GM19468 (cell line): ENCODE data around the gene SLC5A2.
"Not testable (repeated sequence)": the region's sequence is repeated elsewhere in the genome, so short reads cannot be mapped to it uniquely, and the experiment has no call there.

ENCODE experiments used
- ATAC-seq: cut with Tn5 transposase; IDR thresholded peaks from one replicate; pipeline ENCODE4 v1.9.1; 2021; ENCODE audit warnings: mild to moderate bottlenecking, moderate library complexity, moderate number of reproducible peaks; ENCODE audit not compliant: unreplicated experiment; ENCODE audit errors: extremely low read depth

Gene SLC5A2

DNA sequence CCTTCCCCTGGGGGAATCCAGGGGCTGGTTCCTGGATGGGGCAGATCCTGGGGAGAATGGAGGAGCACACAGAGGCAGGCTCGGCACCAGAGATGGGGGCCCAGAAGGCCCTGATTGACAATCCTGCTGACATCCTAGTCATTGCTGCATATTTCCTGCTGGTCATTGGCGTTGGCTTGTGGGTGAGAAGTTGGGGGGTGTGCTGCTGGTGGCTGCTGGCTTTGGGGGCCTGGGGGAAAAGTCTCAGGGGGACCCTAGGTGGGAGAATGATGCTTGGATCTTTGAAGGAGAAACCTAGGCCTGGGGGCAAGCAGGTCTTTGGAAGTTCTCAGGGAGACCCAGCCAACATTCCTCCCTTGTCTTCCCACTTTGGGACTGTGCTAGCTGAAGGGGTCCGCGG is at the start of gene SLC5A2:
Gene SLC5A2, plus strand, starts transcription at position 43 of the 400 bp plus-strand sequence. Its CDS starts 14 bp downstream, at position 57.
- ATAC-seq = no peak

DNA sequence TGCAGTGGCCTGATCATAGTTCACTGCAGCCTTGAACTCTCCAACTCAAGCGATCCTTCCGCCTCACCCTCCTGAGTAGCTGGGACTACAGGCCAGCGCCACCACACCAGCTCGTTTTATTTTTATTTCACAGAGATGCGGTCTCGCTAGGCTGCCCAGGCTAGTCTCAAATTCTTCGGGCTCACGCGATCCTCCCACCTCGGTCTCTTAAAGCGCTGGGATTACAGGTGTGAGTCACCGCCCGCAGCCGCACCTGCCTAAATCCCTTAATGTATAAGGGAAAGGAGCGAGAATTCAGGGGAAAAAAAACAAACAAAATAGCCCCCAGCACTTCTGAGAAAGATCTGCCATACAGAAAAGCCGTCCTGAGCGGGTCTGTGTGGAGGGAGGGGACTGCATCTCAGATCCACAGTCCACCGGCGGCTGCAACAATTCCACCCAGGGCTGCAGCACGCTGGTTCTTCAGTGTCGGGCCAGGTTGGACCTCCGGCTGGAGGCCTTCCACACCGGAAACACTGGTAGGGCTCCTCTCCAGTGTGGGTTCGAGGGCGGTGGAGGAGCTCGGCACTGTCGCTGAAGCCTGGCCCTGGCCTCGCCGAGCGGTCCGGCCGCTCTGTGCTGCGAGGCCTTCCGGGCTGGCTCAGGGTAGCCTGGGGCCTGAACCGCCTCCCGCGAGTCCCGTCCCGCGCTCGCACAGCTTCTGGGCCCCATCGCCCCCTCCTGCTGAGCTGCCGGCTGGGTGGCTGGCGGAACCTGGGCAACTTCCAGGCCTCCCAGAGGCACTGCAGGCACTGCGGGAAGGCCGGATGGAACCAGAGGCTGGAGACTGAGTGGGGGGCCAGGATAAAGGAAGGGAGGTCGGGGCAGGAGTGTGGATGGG is 47.3 kb upstream of the SLC5A2 start:
- no peak for ATAC-seq

DNA sequence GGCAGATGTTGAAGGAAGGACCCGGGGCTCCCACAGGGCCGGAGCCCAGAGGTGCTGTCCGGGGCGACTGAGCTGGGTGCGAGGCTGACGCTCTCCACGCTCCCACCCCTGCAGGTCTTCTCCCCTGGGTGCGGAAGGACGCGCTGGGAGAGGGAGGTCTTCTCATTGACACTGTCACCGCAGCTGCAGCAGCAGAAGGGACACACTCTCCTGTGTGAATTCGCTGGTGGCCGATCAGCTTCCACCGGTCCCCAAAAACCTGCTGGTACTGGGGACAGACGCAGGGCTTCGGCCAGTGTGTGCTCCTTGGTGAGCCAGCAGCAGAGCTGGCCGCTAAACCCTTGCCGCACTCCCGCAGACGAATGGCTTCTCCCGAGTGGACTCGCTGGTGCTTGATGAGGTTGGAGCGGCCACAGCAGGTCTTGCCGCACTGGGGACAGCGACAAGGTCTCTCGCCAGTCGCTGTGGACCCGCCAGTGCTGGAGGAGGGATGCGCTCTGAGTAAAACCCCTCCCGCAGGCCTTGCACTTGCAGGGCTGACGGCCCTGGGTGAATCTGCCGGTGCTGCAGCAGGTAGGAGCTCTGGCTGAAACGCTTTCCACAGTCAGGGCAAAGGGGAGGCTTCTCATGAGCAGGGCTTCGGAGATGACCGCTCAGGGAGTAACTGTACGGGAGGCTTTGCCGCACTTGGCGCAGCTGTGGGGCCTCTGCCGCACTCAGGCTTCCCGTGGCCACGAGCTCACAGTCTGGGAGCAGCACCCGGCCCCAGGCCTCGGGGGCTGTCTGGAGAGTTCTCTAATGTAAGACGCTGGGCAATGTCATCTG is 46.5 kb upstream of the SLC5A2 start:
- no peak for ATAC-seq

DNA sequence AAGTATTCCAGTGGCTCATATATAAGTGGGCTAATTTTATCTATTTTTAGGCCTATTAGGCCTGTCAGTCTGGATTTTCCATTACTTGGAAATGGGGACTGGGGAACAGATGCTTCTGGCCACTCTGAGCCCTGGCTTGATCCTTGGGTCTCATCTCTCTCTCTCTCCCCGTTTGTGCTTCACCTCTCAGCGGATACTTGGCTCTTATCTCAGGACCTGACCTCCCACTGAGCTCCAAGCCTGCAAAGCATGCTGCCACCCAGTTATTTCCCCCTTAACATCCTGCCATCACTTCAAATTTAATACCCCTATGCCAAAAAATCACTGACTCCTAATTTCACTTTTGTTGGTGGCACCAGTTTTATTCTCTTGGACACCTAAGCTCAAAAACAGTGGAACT is 44.5 kb upstream of the SLC5A2 start:
- no peak for ATAC-seq

DNA sequence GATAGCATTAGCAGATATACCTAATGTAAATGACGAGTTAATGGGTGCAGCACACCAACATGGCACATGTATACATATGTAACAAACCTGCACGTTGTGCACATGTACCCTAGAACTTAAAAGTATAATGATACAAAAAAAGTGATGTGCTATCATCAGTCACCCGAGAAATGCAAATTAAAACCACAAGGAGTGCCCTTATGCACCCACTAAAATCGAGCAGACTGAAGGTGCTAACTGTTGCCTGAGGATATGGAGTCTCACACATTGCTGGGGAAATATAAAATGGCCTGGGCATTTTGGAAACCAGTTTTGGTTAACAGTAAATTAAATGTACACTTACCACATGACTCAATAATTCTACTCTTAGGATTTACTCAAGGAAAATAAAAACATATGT is 43.9 kb upstream of the SLC5A2 start:
- ATAC-seq = not testable (repeated sequence)

DNA sequence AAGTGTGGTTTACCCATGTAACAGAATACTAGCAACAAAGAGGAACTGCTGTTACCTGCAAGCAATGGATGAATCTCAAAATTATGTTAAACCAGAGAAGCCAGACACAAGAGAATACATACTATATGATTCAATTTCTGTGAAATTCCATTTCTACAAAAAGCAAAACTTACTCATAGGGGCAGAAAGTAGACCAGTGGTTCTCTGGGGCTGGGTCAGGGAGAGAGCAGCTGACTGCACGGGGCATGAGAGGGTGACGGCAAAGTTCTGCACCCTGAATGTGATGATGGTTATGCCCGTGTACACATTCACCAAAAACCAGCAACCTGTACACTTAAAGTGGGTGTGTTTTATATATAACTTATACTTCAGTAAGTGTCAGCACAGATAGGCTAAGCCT is 43.4 kb upstream of the SLC5A2 start:
- no peak for ATAC-seq

DNA sequence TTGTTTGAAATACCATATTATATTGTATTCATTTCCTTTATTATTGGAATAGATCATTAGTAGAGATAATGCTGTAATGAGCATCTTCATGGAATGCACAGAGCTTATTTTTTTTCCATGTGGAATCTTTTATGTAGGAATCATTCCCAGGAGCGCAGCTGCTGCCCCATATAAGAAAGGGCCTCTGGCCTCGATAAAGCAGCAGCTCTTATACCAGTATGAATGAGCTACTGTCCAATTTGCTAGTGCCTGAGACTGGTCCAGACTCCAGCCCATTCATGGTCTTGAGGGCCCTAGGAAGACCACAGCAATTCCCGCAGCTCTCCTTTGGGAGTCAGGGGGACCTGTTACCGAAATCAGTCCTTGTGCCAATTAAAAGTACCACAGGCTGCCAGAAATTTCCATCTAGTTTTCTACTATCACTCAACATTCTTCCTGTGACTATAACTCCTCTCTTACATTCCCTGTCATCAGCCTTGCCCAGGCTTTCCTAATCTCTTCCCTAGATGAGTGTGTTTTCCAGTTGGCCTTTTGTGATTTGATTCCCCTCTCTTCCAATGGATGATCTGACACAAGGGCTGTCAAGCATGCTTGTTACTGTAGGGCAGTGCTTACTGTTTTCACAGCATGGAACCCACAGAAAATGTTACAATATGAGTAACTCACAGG is 42.3 kb upstream of the SLC5A2 start:
- ATAC-seq = no peak

DNA sequence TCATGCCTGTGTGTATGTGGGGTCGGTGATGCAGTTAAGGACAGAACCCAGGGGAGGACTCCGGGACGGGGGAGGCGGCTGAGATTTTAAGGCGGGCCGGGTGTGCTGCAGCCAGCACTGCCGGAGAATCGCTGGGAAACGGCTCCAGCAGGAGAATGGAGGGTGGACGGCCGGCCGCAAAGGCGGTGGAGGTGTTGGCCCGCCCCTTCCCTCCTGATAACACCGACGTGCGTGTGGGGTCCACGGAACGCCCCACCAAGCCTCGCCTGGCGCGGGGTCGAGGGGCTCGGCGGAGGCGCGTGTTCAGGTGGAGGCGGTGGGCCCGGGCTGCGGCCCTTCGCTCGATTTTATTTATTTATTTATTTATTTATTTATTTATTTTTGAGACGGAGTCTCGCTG is 41.0 kb upstream of the SLC5A2 start:
- no peak for ATAC-seq

DNA sequence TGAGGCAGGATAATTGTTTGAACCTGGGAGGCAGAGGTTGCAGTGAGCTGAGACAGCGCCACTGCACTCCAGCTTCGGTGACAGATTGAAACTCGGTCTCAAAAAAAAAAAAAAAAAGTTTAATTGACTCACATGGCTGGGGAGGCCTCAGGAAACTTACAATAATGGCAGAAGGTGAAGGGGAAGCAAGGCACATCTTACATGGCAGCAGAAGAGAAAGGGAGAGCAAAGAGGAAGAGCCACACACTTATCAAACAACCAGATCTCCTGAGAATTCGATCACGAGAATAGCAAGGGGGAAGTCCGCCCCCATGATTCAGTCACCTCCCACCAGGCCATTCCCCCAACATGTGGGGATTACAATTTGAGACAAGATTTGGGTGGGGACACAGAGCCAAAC is 37.0 kb upstream of the SLC5A2 start:
- ATAC-seq = not testable (repeated sequence)

DNA sequence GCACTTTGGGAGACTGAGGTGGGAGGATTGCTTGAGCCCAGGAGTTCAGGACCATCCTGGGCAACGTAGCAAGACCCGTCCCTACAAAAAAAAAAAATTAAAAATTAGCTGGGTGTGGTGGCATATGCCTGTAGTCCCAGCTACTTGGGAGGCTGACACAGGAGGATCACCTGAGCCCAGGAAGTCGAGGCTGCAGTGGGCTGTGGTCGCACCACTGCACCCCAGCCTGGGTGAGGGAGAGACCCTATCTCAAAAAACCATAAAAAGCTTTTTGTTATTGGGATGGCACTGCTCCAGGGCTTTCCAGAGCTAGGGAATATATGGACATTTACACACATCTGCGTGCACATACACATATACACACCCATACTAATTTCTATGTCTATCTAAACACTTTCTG is 31.7 kb upstream of the SLC5A2 start:
- no peak for ATAC-seq

DNA sequence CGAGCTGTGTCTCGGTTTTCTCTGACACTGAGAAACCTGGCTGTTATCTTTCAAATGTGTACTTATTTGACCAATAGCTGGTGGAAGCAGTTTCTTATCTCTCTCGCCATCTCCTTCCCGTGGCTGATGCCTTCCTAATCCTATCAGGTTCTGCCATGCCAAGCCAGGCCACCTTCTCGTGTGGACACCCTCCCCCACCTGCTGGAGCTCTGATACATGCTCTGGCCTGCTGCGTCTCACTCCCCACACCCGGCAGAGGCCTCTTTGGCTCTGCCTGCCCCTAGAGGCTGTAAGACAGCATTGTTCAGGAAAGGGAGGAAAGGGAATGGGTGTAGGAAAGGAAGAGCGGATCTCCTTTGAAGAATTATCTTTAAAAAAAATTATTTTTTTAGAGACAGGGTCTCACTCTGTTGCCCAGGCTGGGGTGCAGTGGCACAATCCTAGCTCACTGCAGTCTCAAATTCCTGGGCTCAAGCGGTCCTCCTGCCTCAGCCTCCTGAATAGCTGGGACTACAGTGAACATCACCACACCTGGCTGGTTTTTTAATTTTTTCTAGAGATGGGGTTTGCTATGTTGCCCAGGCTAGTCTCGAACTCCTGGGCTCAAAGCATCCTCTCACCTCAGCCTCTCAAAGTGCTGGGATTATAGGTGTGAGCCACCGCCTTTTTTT is 31.1 kb upstream of the SLC5A2 start:
- no peak for ATAC-seq

DNA sequence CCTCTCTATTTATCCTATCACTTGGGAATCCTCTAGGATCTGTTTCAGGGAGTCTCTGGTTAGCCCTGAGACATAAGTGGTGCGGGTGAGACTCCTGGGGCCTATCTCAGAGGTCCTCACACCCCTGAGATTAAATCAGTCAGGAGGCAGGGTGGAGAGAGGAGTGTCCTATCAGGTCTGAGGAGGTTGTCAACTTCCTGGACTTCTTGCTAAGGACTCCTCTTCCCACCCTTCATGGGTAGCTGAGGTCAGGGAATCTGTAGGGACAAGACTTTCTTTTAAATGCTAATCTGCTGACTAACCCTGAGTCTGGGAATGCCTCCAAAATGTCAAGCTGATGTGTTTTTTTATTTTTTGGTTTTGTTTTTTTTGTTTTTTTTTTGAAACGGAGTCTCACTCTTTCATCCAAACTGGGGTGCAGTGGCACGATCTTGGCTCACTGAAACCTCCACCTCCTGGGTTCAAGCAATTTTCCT is 30.3 kb upstream of the SLC5A2 start:
- no peak for ATAC-seq

DNA sequence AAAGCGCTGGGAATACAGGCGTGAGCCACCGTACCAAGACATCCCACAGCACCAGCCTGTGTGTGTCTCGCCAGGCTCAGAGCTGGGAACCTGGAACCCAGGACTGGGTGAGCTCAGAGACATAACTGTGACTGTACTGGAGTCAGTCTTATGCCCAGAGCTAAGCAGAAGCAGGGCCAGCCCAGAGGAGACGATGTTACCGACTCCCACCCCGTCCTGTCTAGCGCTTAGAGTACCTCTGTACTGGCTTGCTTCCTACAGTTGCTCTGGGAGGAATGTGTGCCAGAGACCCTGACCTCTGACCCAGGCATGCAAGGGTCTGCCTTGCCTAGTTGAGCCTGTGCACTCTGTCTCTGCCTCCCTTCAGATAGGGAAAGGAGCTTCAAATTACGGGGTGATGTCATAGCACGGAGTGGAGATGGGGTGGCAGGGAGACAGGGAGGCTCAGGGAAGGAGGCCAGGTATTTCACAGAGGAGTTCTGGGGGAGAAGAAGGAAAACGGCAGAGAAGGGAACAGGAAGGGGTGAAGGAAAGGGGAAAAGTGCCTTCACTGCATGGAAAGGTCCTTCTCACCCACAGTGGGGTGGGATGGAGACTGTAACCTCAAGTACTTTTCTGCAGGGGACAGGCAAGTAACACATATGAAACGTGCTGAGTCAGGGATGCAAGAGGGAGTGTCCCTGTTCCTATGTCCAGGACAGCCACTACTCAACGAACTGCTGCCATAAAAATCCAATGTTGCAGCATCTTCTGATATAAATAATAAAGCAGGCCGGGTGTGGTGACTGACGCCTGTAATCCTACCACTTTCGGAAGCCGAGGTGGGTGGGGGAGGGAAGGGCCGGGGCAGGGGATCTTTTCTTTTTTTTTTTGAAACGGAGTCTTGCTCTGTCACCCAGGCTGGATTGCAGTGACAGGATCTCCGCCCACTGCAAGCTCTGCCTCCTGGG is 29.4 kb upstream of the SLC5A2 start:
- ATAC-seq = no peak

DNA sequence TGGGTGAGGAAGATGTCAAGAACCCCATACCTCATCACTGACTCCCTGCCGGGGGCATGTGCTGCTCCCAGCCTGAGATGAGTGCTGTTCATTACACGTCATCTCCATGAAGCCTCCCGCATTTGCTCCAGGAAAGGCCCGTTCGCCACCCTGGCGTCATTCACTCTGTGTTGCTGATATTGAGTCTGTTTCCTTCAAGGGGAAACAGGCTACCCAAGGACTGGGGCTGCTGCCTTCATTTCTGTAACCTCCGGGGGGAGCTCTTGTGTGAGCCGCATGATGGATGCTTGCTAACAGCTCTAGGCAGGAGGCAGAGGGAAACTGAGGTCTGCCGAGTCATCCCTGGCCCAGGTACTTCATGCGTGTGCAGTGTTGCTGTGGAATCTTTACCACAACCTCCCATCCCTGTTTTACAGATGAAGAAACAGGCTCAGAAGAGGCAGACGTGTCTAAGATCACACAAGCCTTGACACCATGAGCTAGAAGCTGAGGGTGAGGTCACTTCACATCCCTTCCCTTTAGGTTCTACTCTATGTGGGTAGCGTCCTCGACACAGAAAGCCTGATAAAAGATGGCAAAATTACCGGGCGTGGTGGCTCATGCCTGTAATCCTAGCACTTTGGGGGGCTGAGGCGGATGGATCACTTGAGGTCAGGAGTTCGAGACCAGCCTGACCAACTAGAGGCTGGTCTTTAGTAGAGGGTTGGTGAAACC is 27.2 kb upstream of the SLC5A2 start:
- ATAC-seq = no peak

DNA sequence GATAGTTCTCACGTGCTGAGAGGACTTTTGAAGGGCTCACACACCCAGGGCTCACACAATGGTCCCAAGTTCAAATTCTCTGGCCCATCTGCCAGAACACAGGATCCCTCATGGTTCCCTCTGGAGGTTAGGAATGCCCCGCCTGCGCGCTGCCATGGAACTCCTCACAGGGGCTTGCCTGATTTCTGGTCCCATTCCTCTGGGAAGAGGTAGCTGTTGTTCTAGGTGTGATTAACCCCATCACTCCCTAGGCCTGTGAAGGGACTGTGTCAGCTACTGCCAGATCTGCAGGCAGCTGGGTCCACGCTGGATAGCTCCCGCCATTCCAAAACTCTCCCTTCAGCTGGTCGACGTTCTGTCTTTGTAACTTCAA is 25.9 kb upstream of the SLC5A2 start:
- no peak for ATAC-seq

DNA sequence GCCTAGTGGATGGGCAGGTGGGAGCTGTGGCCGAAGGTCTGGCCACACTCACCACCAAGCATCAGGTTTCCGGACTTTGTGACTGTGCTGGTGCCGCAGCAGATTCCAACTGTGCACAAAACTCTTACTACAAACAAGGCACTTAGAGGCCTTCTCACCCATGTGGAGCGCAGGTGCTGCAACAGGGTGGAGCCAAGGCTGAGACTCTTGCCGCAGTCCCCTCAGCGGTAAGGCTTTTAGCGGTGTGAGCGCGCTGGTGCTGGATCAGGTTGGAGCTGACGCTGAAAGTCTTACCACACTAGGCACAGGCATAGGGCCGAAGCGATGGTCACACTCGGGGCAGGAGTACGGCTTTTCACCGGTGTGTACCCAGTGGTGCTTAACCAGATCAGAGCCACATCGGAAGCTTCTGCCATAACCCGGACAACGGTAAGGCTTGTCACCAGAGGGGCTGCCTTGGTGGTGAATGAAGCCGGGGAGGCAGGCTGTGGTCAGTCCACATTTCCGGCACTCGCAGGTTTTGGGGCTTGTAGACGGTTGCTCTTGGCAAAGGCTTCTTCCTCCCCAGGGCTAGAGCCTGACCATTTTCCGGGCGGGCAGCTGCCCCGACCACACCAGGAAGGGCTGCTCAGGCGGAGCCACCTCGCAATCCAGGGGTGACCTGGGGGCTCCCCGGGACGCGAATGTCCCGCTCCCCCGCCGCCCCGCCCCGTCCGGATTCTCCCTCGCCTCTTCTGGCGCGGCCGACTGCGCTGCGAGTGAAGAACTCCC is 24.7 kb upstream of the SLC5A2 start:
- ATAC-seq = no peak

DNA sequence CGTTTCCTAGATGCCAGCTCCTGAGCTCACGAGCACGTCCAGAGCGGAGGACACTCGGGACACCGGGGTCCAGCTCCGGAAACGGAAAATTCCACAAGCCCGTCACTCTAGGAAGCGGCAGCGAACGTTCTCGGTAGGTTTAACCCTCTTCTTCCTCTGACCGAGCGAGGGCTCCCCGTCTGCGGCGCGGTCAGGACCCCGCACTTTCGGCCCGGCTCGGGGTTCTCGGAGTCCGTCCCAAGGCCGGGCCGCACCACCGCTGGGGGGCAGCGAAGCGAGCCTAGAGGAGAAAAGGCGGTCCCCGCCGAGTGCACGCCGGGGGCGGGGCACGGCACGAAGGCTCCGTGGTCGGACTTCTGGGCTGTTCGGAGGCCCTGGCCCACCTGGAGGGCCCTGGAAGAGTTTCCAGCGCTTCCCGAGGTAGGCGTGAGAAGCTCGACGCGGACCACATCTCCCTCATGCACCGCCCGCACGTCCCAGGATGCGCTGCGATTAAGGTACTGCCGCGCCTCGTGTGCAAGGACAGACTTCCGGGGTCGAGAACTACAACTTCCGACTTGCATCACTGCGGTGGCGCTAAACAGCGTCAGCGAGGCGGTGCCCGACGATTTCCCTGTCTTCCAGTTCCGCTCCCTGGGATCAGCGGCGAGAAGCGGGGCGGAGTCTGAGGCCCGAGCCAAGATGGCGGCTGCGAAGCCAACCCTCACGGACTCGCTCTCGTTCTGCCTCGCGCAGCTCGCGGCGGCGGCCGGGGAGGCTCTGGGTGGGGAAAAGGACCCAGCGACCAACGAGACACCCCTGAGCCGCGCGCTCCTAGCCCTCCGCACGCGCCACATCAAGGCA is 23.9 kb upstream of the SLC5A2 start, which contains the start of gene ARMC5:
Gene ARMC5, plus strand, starts transcription at position 658 of the 843 bp plus-strand sequence. Its CDS starts 24 bp downstream, at position 682.
- peak; percentile 51 for ATAC-seq
